ENCODE measurements around the gene LZTR1. TPM values are rescaled to one million over a fixed set of nuclear protein-coding genes. Genes with fewer than 3 reads are reported as not detected.

Gene LZTR1
- total RNA-seq, 4 donors from 2014 or later: 37.1 to 67.2 (median 55.7) TPM

GRCh38 chr22:20943104-20943933 is 38.8 kb upstream of the LZTR1 start:
- no peak for DNase-seq
- intact Hi-C loops (cut with DNase I): no loop called here
- TF ChIP-seq CTCF (IDR thresholded peaks at IDR 0.05): no peak
- TF ChIP-seq POLR2A (IDR thresholded peaks at IDR 0.05): no peak
- WGBS, 2 donors: 98% methylated on average over 8 of the region's 8 CpGs
- Histone ChIP-seq H3K27me3 (no peaks in the 10 kb centered on the region), H3K4me3 (replicated peaks in 1 of 3) (no peak overlapping the region), H3K27ac (no peak overlapping the region), H3K9me3 (no peaks in the 10 kb centered on the region), H3K36me3 (no peaks in the 10 kb centered on the region), H3K4me1 (peaks cover 7 to 28% of the 10 kb centered on the region in 2 donors)

- Histone ChIP-seq H3K27ac (no peak overlapping the region), H3K36me3 (no peaks in the 10 kb centered on the region), H3K4me1 (peaks cover 7 to 27% of the 10 kb centered on the region in 2 donors), H3K4me3 (replicated peaks in 1 of 3) (no peak overlapping the region), H3K9me3 (no peaks in the 10 kb centered on the region), H3K27me3 (no peaks in the 10 kb centered on the region)
- DNase-seq: no peak
- TF ChIP-seq POLR2A (IDR thresholded peaks at IDR 0.05) (no peak), CTCF (IDR thresholded peaks at IDR 0.05) (no peak)
- 20 to 33% methylated on average over 1 of the region's 1 CpG for WGBS, 2 donors
- intact Hi-C loops (cut with DNase I): no loop called here
These were observed 38.1 kb upstream of the LZTR1 start for GRCh38 chr22:20944042-20944441.

- no peak for TF ChIP-seq POLR2A (IDR thresholded peaks at IDR 0.05)
- no peak for TF ChIP-seq CTCF (IDR thresholded peaks at IDR 0.05)
- WGBS, 2 donors: 88 to 98% methylated on average over 2 of the region's 2 CpGs
- Histone ChIP-seq H3K9me3 (no peaks in the 10 kb centered on the region), H3K4me3 (replicated peaks in 1 of 3) (no peak overlapping the region), H3K4me1 (peaks cover 6 to 16% of the 10 kb centered on the region in 2 donors), H3K27me3 (no peaks in the 10 kb centered on the region), H3K36me3 (peaks cover 4 to 6% of the 10 kb centered on the region in 2 donors), H3K27ac (no peak overlapping the region)
- intact Hi-C loops (cut with DNase I): no loop called here
- DNase-seq: no peak
These were observed 36.5 kb upstream of the LZTR1 start for GRCh38 chr22:20945578-20945934.

- peaks cover 0 to 11% of the 10 kb centered on the region in 2 donors for H3K4me1 ChIP-seq
- no peak overlapping the region for H3K27ac ChIP-seq
- WGBS, 2 donors: 75 to 83% methylated on average over 7 of the region's 7 CpGs
- H3K9me3 ChIP-seq: no peaks in the 10 kb centered on the region
- H3K27me3 ChIP-seq: no peaks in the 10 kb centered on the region
- TF ChIP-seq CTCF (IDR thresholded peaks at IDR 0.05) (no peak), POLR2A (IDR thresholded peaks at IDR 0.05) (no peak)
- no peak overlapping the region for H3K4me3 ChIP-seq (replicated peaks in 1 of 3)
- peaks cover 7 to 13% of the 10 kb centered on the region in 2 donors for H3K36me3 ChIP-seq
- no peak for DNase-seq
- intact Hi-C loops (cut with DNase I): no loop called here
These were observed 35.8 kb upstream of the LZTR1 start for GRCh38 chr22:20946080-20946986.
